RWPE2 (cell line): Measurements from ENCODE around the gene ATG7.

Experiments used
- ATAC-seq: fragments of 200-7000 bp; cut with Tn5 transposase; 3 replicates; pipeline ENCODE4 v1.9.1; 2021; ENCODE audit warnings: low read depth
- DNase-seq: peaks from one replicate; pipeline ENCODE4 v3.0.0-alpha.2; 2020; ENCODE audit warnings: low spot score
- H3K27ac ChIP-seq: fragments of 450-650 bp; 2 replicates; pipeline ENCODE4 v1.5.1; 2017; ENCODE audit warnings: mild to moderate bottlenecking; ENCODE audit not compliant: poor library complexity, severe bottlenecking
- H3K27me3 ChIP-seq: fragments of 250-450 bp; sonication (Bioruptor Pico); 2 replicates; pipeline ENCODE4 v1.5.1; 2021; ENCODE audit warnings: mild to moderate bottlenecking, moderate library complexity; ENCODE audit not compliant: insufficient read depth, poor library complexity, severe bottlenecking
- H3K36me3 ChIP-seq: fragments of 250-450 bp; sonication (Bioruptor Pico); 2 replicates; pipeline ENCODE4 v1.5.1; 2020; ENCODE audit warnings: low read depth, mild to moderate bottlenecking, moderate library complexity
- H3K4me1 ChIP-seq: fragments of 250-450 bp; sonication (Bioruptor Pico); 2 replicates; pipeline ENCODE4 v1.5.1; 2021; ENCODE audit warnings: mild to moderate bottlenecking, moderate library complexity; ENCODE audit not compliant: insufficient read depth, poor library complexity, severe bottlenecking
- H3K4me3 ChIP-seq: fragments of 250-450 bp; sonication (Bioruptor Pico); 2 replicates; pipeline ENCODE4 v1.5.1; 2021; ENCODE audit warnings: mild to moderate bottlenecking, moderate library complexity; ENCODE audit not compliant: severe bottlenecking
- H3K9me3 ChIP-seq: fragments of 250-450 bp; sonication (Bioruptor Pico); 2 replicates; pipeline ENCODE4 v1.5.1; 2021; ENCODE audit warnings: mild to moderate bottlenecking, moderate library complexity; ENCODE audit not compliant: severe bottlenecking
- TF ChIP-seq, protein P1 (sequence below): fragments of 450-650 bp; IDR thresholded peaks from one replicate; pipeline ENCODE4 v1.5.1; 2017; ENCODE audit warnings: mild to moderate bottlenecking, moderate library complexity; ENCODE audit not compliant: poor library complexity, severe bottlenecking

The ATG7 gene

DNA sequence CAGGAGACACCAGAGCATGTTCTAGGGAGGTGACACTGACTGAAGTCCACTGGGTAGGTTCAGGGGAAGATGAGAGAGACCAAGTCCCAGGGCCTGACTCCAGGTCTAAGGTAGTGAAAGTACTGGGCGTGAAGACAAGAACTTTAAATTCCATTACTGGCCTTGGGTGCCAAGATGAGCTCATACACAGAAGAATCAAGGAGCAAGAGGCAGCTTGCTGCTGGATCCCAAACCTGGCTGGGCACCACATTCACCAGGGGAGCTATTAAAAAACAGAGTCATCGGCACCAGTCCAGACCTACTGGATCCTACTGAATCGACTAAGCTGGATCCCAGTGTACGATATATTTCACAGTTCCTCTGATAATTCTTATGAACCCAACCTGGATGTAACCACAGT is 42.1 kb upstream of the ATG7 start:
- Histone ChIP-seq H3K4me3 (no peak overlapping the region), H3K27ac (peak overlapping the region; percentile 46), H3K36me3 (peaks cover 23% of the 10 kb centered on the region), H3K9me3 (no peaks in the 10 kb centered on the region), H3K4me1 (peaks cover 28% of the 10 kb centered on the region), H3K27me3 (no peaks in the 10 kb centered on the region)
- DNase-seq = no peak
- TF ChIP-seq, protein P1, sequence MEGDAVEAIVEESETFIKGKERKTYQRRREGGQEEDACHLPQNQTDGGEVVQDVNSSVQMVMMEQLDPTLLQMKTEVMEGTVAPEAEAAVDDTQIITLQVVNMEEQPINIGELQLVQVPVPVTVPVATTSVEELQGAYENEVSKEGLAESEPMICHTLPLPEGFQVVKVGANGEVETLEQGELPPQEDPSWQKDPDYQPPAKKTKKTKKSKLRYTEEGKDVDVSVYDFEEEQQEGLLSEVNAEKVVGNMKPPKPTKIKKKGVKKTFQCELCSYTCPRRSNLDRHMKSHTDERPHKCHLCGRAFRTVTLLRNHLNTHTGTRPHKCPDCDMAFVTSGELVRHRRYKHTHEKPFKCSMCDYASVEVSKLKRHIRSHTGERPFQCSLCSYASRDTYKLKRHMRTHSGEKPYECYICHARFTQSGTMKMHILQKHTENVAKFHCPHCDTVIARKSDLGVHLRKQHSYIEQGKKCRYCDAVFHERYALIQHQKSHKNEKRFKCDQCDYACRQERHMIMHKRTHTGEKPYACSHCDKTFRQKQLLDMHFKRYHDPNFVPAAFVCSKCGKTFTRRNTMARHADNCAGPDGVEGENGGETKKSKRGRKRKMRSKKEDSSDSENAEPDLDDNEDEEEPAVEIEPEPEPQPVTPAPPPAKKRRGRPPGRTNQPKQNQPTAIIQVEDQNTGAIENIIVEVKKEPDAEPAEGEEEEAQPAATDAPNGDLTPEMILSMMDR = no peak
- peak; percentile 56 for ATAC-seq

GRCh38 chr3:11230832-11231231 is 41.4 kb upstream of the ATG7 start:
- ATAC-seq (no peak), DNase-seq (no peak)
- Histone ChIP-seq H3K27me3 (no peaks in the 10 kb centered on the region), H3K4me1 (peaks cover 28% of the 10 kb centered on the region), H3K4me3 (no peak overlapping the region), H3K36me3 (peaks cover 25% of the 10 kb centered on the region), H3K27ac (peak overlapping the region; percentile 46), H3K9me3 (no peaks in the 10 kb centered on the region)
- TF ChIP-seq, protein P1 = no peak

DNA sequence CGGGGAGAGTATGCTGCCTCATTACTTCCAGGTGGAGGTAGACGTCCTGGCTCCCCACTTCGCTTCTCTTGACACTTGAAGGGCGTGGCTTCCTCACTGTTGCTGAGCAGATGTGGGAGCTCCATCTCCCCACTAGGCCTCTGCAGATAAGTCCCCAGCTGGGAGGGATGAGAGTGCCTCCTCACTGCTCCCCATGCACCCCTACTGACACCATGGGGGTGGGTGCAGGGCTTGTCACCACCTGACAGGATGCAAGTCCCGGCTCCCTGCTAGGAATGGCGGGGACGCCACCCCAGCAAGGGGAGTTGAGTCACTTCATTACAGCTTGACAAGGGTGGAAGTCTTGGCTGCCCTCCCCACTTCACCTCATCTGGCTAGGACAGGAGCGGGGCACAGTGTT is 36.8 kb upstream of the ATG7 start:
- no peak overlapping the region for H3K27ac ChIP-seq
- ATAC-seq (no peak), DNase-seq (no peak)
- H3K9me3 ChIP-seq = no peaks in the 10 kb centered on the region
- peaks cover 34% of the 10 kb centered on the region for H3K4me1 ChIP-seq
- H3K36me3 ChIP-seq = peaks cover 20% of the 10 kb centered on the region
- no peak overlapping the region for H3K4me3 ChIP-seq
- no peaks in the 10 kb centered on the region for H3K27me3 ChIP-seq
- TF ChIP-seq, protein P1 = no peak

GRCh38 chr3:11236588-11237461 is 35.4 kb upstream of the ATG7 start:
- H3K36me3 ChIP-seq = peaks cover 20% of the 10 kb centered on the region
- H3K4me1 ChIP-seq = peaks cover 31% of the 10 kb centered on the region
- H3K4me3 ChIP-seq = no peak overlapping the region
- DNase-seq (peak; percentile 72), ATAC-seq (peak; percentile 62; the same call in 2 of the 3 replicates)
- H3K27me3 ChIP-seq = no peaks in the 10 kb centered on the region
- no peaks in the 10 kb centered on the region for H3K9me3 ChIP-seq
- peak overlapping the region; percentile 100 for H3K27ac ChIP-seq
- TF ChIP-seq, protein P1 = peak; percentile 97

GRCh38 chr3:11238060-11238459 is 34.1 kb upstream of the ATG7 start:
- peak; percentile 74 for ATAC-seq
- H3K27me3 ChIP-seq = no peaks in the 10 kb centered on the region
- no peaks in the 10 kb centered on the region for H3K9me3 ChIP-seq
- no peak overlapping the region for H3K4me3 ChIP-seq
- H3K27ac ChIP-seq = peak overlapping the region; percentile 100
- peaks cover 31% of the 10 kb centered on the region for H3K4me1 ChIP-seq
- peaks cover 11% of the 10 kb centered on the region for H3K36me3 ChIP-seq
- TF ChIP-seq, protein P1 = no peak
- no peak for DNase-seq
